ENCODE data around the gene PPFIBP2. TPM values are rescaled to one million over a fixed set of nuclear protein-coding genes. Genes with fewer than 3 reads are reported as not detected.

Gene PPFIBP2
- total RNA-seq, 1 donor from 2014 or later = 74.1 TPM

DNA sequence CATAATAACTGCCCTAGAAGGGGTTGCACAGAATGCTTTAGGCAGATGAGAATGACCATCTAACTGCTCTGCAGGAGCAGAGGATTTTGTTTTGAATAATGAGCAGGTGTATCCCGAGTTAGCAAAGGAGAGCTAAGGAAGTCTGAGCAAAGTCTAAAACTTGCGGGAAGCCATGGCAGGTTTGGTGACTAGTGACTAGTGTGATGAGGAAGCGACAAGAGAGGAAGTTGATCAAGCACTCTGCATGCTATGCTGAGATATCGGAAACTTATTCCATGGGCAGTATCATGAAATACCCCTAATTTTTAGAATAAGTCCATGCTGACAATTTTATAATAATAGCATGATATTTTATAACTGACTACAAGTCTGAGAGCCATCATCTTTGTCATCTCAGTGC is 15.6 kb upstream of the PPFIBP2 start:
- no peak overlapping the region for H3K4me3 Mint-ChIP-seq (ENCODE audit: unreplicated experiment)
- H3K36me3 Mint-ChIP-seq (ENCODE audit: unreplicated experiment) = peaks cover 12% of the 10 kb centered on the region
- no peaks in the 10 kb centered on the region for H3K4me1 Mint-ChIP-seq (ENCODE audit: unreplicated experiment)
- no peaks in the 10 kb centered on the region for H3K27me3 Mint-ChIP-seq (ENCODE audit: unreplicated experiment)
- no peaks in the 10 kb centered on the region for H3K9me3 Mint-ChIP-seq (ENCODE audit: unreplicated experiment)
- TF ChIP-seq, protein P1, sequence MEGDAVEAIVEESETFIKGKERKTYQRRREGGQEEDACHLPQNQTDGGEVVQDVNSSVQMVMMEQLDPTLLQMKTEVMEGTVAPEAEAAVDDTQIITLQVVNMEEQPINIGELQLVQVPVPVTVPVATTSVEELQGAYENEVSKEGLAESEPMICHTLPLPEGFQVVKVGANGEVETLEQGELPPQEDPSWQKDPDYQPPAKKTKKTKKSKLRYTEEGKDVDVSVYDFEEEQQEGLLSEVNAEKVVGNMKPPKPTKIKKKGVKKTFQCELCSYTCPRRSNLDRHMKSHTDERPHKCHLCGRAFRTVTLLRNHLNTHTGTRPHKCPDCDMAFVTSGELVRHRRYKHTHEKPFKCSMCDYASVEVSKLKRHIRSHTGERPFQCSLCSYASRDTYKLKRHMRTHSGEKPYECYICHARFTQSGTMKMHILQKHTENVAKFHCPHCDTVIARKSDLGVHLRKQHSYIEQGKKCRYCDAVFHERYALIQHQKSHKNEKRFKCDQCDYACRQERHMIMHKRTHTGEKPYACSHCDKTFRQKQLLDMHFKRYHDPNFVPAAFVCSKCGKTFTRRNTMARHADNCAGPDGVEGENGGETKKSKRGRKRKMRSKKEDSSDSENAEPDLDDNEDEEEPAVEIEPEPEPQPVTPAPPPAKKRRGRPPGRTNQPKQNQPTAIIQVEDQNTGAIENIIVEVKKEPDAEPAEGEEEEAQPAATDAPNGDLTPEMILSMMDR (IDR thresholded peaks at IDR 0.05) = no peak
- no peak overlapping the region for H3K27ac Mint-ChIP-seq (ENCODE audit: unreplicated experiment)
- DNase-seq (ENCODE audit: extremely low spot score, unreplicated experiment) = no peak

DNA sequence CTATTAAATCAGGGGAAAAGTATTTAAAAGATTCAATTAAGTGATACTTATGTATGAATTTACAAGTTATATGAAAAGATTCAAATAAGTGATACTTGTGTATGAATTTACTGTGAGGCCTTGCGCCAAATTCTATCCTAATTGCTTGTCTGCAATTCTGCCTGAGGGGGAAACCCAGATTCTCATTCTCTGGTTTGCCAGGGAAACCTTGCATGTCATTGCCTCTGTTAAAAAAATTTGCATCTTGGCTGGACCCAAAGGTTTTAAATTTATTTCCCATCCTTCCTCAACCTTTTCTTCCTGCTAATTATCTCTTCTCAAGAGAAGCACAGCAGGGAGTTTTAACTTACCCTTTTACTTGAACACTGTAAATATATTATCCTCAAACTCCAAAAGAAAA is 14.7 kb upstream of the PPFIBP2 start:
- TF ChIP-seq, protein P1 (IDR thresholded peaks at IDR 0.05) = no peak
- Mint-ChIP-seq H3K9me3 (ENCODE audit: unreplicated experiment) (no peaks in the 10 kb centered on the region), H3K36me3 (ENCODE audit: unreplicated experiment) (peaks cover 11% of the 10 kb centered on the region), H3K4me3 (ENCODE audit: unreplicated experiment) (no peak overlapping the region), H3K27me3 (ENCODE audit: unreplicated experiment) (no peaks in the 10 kb centered on the region), H3K4me1 (ENCODE audit: unreplicated experiment) (no peaks in the 10 kb centered on the region), H3K27ac (ENCODE audit: unreplicated experiment) (no peak overlapping the region)
- no peak for DNase-seq (ENCODE audit: extremely low spot score, unreplicated experiment)

DNA sequence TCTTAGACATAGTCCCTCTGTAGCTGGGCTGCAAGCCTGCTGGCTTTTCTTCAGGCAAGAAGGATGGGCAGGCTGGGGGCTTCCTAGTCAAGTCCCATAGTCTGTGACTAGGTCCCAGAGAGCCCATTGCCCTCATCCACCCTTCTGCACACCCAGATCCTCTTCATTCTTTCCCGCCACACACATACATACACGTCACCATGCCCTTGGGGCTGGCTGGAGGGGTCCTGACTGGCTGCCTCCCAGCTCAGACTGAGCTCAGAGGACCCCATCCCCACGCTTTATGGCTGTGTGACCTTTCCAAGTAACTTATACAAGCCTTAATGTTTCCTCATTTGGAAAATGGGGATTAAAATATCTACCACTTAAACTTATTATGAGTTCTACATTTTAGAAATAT is 13.5 kb upstream of the PPFIBP2 start:
- no peaks in the 10 kb centered on the region for H3K9me3 Mint-ChIP-seq (ENCODE audit: unreplicated experiment)
- no peaks in the 10 kb centered on the region for H3K4me1 Mint-ChIP-seq (ENCODE audit: unreplicated experiment)
- H3K27me3 Mint-ChIP-seq (ENCODE audit: unreplicated experiment) = no peaks in the 10 kb centered on the region
- H3K36me3 Mint-ChIP-seq (ENCODE audit: unreplicated experiment) = peaks cover 5% of the 10 kb centered on the region
- no peak for DNase-seq (ENCODE audit: extremely low spot score, unreplicated experiment)
- H3K27ac Mint-ChIP-seq (ENCODE audit: unreplicated experiment) = no peak overlapping the region
- H3K4me3 Mint-ChIP-seq (ENCODE audit: unreplicated experiment) = no peak overlapping the region
- TF ChIP-seq, protein P1 (IDR thresholded peaks at IDR 0.05) = no peak

DNA sequence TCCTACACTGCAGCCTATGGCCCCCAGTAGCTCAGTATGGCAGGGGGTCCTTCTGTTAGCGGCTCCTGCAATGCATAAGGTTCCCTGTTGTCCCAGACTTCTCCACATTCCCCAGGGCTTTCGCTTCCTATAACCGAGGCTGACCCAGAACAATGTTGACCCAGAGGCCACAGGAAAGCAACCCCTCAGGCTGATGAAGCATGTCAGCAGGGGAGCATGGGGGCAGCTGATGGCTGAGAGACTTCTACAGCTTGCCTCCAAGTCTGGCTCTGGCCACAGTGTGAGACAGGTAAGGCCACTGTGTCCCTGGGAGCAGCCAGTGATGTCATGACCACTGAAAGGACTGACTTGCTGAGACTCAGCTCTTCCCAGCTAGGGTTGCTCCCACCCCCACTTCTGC is 12.5 kb upstream of the PPFIBP2 start:
- no peak for DNase-seq (ENCODE audit: extremely low spot score, unreplicated experiment)
- H3K9me3 Mint-ChIP-seq (ENCODE audit: unreplicated experiment) = no peaks in the 10 kb centered on the region
- no peaks in the 10 kb centered on the region for H3K27me3 Mint-ChIP-seq (ENCODE audit: unreplicated experiment)

DNA sequence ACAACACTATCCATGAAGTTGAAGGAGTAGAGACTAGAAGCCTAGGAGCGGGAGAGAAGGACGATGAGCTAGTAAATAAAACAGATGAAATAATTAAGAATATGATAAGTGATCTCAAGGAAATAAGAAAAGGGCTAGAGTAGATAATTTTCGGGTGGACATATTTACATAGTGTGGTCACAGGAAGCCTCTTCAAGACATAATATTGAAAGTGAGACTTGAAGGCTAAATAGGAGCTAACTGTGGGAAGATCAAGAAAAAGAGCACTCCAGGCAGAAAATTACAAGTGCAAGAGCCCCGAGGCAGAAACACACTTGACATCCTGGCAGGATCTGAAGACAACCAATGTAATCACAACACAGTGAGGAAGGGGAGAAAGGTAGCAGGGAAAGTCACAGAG is 11.9 kb upstream of the PPFIBP2 start:
- H3K9me3 Mint-ChIP-seq (ENCODE audit: unreplicated experiment) = no peaks in the 10 kb centered on the region
- no peak overlapping the region for H3K4me3 Mint-ChIP-seq (ENCODE audit: unreplicated experiment)
- TF ChIP-seq, protein P1 (IDR thresholded peaks at IDR 0.05) = no peak
- no peaks in the 10 kb centered on the region for H3K36me3 Mint-ChIP-seq (ENCODE audit: unreplicated experiment)
- H3K27me3 Mint-ChIP-seq (ENCODE audit: unreplicated experiment) = no peaks in the 10 kb centered on the region
- H3K4me1 Mint-ChIP-seq (ENCODE audit: unreplicated experiment) = no peaks in the 10 kb centered on the region
- no peak for DNase-seq (ENCODE audit: extremely low spot score, unreplicated experiment)
- H3K27ac Mint-ChIP-seq (ENCODE audit: unreplicated experiment) = no peak overlapping the region

More for the DNA sequence above, 12.5 kb upstream of the PPFIBP2 start:
- Mint-ChIP-seq H3K4me1 (ENCODE audit: unreplicated experiment) (no peaks in the 10 kb centered on the region), H3K4me3 (ENCODE audit: unreplicated experiment) (no peak overlapping the region), H3K27ac (ENCODE audit: unreplicated experiment) (no peak overlapping the region), H3K36me3 (ENCODE audit: unreplicated experiment) (peaks cover 2% of the 10 kb centered on the region)
- TF ChIP-seq, protein P1 (IDR thresholded peaks at IDR 0.05) = no peak

Data from osteocyte (in vitro differentiated cells).